HG02610 (cell line): ENCODE measurements around the gene MRFAP1L1.

Experiments
- ATAC-seq: cut with Tn5 transposase; IDR thresholded peaks from one replicate; pipeline ENCODE4 v1.9.1; 2021; ENCODE audit warnings: mild to moderate bottlenecking, moderate library complexity; ENCODE audit not compliant: unreplicated experiment

Gene MRFAP1L1

GRCh38 chr4:6716958-6717655, 7.4 kb upstream of the MRFAP1L1 start:
- ATAC-seq = peak; percentile 5

- ATAC-seq = peak; percentile 79
Observed at GRCh38 chr4:6716018-6716911, 6.6 kb upstream of the MRFAP1L1 start, which contains the start of gene BLOC1S4. Gene BLOC1S4, plus strand, starts transcription at chr4:6716174. Its CDS starts 36 bp downstream, at chr4:6716210.

- no peak for ATAC-seq
Observed at GRCh38 chr4:6715704-6716017, 6.0 kb upstream of the MRFAP1L1 start.

- no peak for ATAC-seq
Observed at GRCh38 chr4:6714954-6715353, 5.3 kb upstream of the MRFAP1L1 start.

GRCh38 chr4:6710996-6711395, 1.3 kb upstream of the MRFAP1L1 start:
- ATAC-seq = no peak

- peak; percentile 18 for ATAC-seq
Observed at GRCh38 chr4:6710282-6710681, 617 bp upstream of the MRFAP1L1 start.

- ATAC-seq = no peak
Observed at GRCh38 chr4:6706173-6706572, 3.5 kb downstream of the MRFAP1L1 start.

GRCh38 chr4:6705646-6706045, 4.0 kb downstream of the MRFAP1L1 start:
- no peak for ATAC-seq

GRCh38 chr4:6703786-6704185, 5.9 kb downstream of the MRFAP1L1 start:
- ATAC-seq = no peak

- no peak for ATAC-seq
Observed at GRCh38 chr4:6702761-6703160, 6.9 kb downstream of the MRFAP1L1 start.

GRCh38 chr4:6701371-6701770, 8.3 kb downstream of the MRFAP1L1 start:
- ATAC-seq = no peak

- no peak for ATAC-seq
Observed at GRCh38 chr4:6699903-6700302, 9.8 kb downstream of the MRFAP1L1 start.

- no peak for ATAC-seq
Observed at GRCh38 chr4:6699388-6699787, 10.3 kb downstream of the MRFAP1L1 start.

GRCh38 chr4:6697131-6697530, 12.5 kb downstream of the MRFAP1L1 start:
- ATAC-seq = no peak

- ATAC-seq = no peak
Observed at GRCh38 chr4:6696611-6697010, 13.1 kb downstream of the MRFAP1L1 start.

- ATAC-seq = no peak
Observed at GRCh38 chr4:6695660-6696610, 13.7 kb downstream of the MRFAP1L1 start.

GRCh38 chr4:6694177-6694901, 15.3 kb downstream of the MRFAP1L1 start:
- no peak for ATAC-seq

GRCh38 chr4:6693231-6694176, 16.2 kb downstream of the MRFAP1L1 start, which contains the start of gene S100P:
Gene S100P, plus strand, starts transcription at chr4:6693878. Its CDS starts 55 bp downstream, at chr4:6693933.
- ATAC-seq = no peak

- no peak for ATAC-seq
Observed at GRCh38 chr4:6692806-6693205, 16.9 kb downstream of the MRFAP1L1 start.
